ENCODE results near the gene TMEM39B.

- TF ChIP-seq, protein P1, sequence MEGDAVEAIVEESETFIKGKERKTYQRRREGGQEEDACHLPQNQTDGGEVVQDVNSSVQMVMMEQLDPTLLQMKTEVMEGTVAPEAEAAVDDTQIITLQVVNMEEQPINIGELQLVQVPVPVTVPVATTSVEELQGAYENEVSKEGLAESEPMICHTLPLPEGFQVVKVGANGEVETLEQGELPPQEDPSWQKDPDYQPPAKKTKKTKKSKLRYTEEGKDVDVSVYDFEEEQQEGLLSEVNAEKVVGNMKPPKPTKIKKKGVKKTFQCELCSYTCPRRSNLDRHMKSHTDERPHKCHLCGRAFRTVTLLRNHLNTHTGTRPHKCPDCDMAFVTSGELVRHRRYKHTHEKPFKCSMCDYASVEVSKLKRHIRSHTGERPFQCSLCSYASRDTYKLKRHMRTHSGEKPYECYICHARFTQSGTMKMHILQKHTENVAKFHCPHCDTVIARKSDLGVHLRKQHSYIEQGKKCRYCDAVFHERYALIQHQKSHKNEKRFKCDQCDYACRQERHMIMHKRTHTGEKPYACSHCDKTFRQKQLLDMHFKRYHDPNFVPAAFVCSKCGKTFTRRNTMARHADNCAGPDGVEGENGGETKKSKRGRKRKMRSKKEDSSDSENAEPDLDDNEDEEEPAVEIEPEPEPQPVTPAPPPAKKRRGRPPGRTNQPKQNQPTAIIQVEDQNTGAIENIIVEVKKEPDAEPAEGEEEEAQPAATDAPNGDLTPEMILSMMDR (conservative IDR thresholded peaks at IDR 0.05 in 1 of 2, IDR thresholded peaks at IDR 0.05 in 1 of 2; ENCODE audit: low read depth in 1 of 2, low read length in 2 of 2): no peak
- no peak for TF ChIP-seq EZH2 (IDR thresholded peaks at IDR 0.05; ENCODE audit: low read length, missing control alignments)
Observed at GRCh38 chr1:32126770-32127169, 54.0 kb downstream of the TMEM39B start.
